H9 (cell line): ENCODE data around the gene TNIK. TPM values are rescaled to one million over a fixed set of nuclear protein-coding genes. Genes with fewer than 3 reads are reported as not detected.

Experiments used
- DNase-seq: peaks from one replicate; pipeline ENCODE4 v3.0.0-alpha.2; 2017
- H2AFZ ChIP-seq: one replicate; pipeline ENCODE4 v1.6.1; 2013; ENCODE audit warnings: mild to moderate bottlenecking, low read length, control low read depth, moderate library complexity
- H2AK5ac ChIP-seq: 2 replicates; pipeline ENCODE4 v1.6.1; 2013; ENCODE audit warnings: low read length, control low read depth, mixed read lengths; ENCODE audit not compliant: insufficient read length
- H2BK120ac ChIP-seq: one replicate; pipeline ENCODE4 v1.6.1; 2013; ENCODE audit warnings: low read depth, mild to moderate bottlenecking, low read length, control low read depth, inconsistent platforms; ENCODE audit not compliant: poor library complexity, severe bottlenecking
- H2BK12ac ChIP-seq: 2 replicates; pipeline ENCODE4 v1.6.1; 2013; ENCODE audit warnings: low read length, control low read depth, mixed read lengths, low read depth; ENCODE audit not compliant: insufficient read length
- H2BK15ac ChIP-seq: 2 replicates; pipeline ENCODE4 v1.6.1; 2013; ENCODE audit warnings: low read depth, low read length, control low read depth
- H2BK20ac ChIP-seq: one replicate; pipeline ENCODE4 v1.6.1; 2013; ENCODE audit warnings: low read depth, mild to moderate bottlenecking, low read length, control low read depth, inconsistent platforms; ENCODE audit not compliant: poor library complexity, severe bottlenecking
- H2BK5ac ChIP-seq: 2 replicates; pipeline ENCODE4 v1.6.1; 2013; ENCODE audit warnings: low read length, control low read depth, mixed read lengths; ENCODE audit not compliant: insufficient read length
- H3K14ac ChIP-seq: 2 replicates; pipeline ENCODE4 v1.6.1; 2013; ENCODE audit warnings: low read length, control low read depth; ENCODE audit not compliant: insufficient read depth
- H3K18ac ChIP-seq: 2 replicates; pipeline ENCODE4 v1.6.1; 2013; ENCODE audit warnings: low read depth, mild to moderate bottlenecking, mixed read lengths, low read length, control low read depth; ENCODE audit not compliant: insufficient read length
- H3K23ac ChIP-seq: 2 replicates; pipeline ENCODE4 v1.6.1; 2013; ENCODE audit warnings: low read length, control low read depth, mixed read lengths, low read depth; ENCODE audit not compliant: insufficient read length
- H3K23me2 ChIP-seq: 2 replicates; pipeline ENCODE4 v1.6.1; 2013; ENCODE audit warnings: low read depth, mild to moderate bottlenecking, mixed read lengths, low read length, control low read depth; ENCODE audit not compliant: insufficient read length, poor library complexity, severe bottlenecking
- H3K27ac ChIP-seq: 2 replicates; pipeline ENCODE4 v1.5.1; 2013; ENCODE audit warnings: low read length, control low read depth, mixed read lengths, low read depth; ENCODE audit not compliant: insufficient read length
- H3K27me3 ChIP-seq: 2 replicates; pipeline ENCODE4 v1.6.1; 2013; ENCODE audit warnings: low read length, control low read depth, inconsistent platforms; ENCODE audit not compliant: insufficient read depth
- H3K4ac ChIP-seq: 2 replicates; pipeline ENCODE4 v1.6.1; 2013; ENCODE audit warnings: low read depth, mild to moderate bottlenecking, control low read depth, inconsistent platforms, low read length, moderate library complexity
- H3K4me1 ChIP-seq: 2 replicates; pipeline ENCODE4 v1.6.1; 2013; ENCODE audit warnings: low read length, control low read depth, inconsistent platforms; ENCODE audit not compliant: insufficient read depth
- H3K4me2 ChIP-seq: 2 replicates; pipeline ENCODE4 v1.6.1; 2013; ENCODE audit warnings: low read length, control low read depth, mixed read lengths; ENCODE audit not compliant: insufficient read length, insufficient read depth
- H3K56ac ChIP-seq: 2 replicates; pipeline ENCODE4 v1.6.1; 2013; ENCODE audit warnings: low read depth, mild to moderate bottlenecking, mixed read lengths, low read length, control low read depth; ENCODE audit not compliant: insufficient read length
- H3K79me1 ChIP-seq: 2 replicates; pipeline ENCODE4 v1.6.1; 2013; ENCODE audit warnings: low read depth, mild to moderate bottlenecking, moderate library complexity, low read length, control low read depth, inconsistent platforms; ENCODE audit not compliant: insufficient read depth, poor library complexity, severe bottlenecking
- H3K79me2 ChIP-seq: 2 replicates; pipeline ENCODE4 v1.6.1; 2013; ENCODE audit warnings: low read length, control low read depth, inconsistent platforms; ENCODE audit not compliant: insufficient read depth
- H3K9ac ChIP-seq: 2 replicates; pipeline ENCODE4 v1.6.1; 2013; ENCODE audit warnings: low read length, control low read depth, mixed read lengths; ENCODE audit not compliant: insufficient read length; ENCODE audit errors: extremely low read depth
- H3K9me3 ChIP-seq: one replicate; pipeline ENCODE4 v1.6.1; 2013; ENCODE audit warnings: low read depth, low read length, inconsistent platforms; ENCODE audit not compliant: control insufficient read depth
- H3T11ph ChIP-seq: one replicate; pipeline ENCODE4 v1.6.1; 2013; ENCODE audit warnings: mild to moderate bottlenecking, low read length, control low read depth, inconsistent platforms
- H4K20me1 ChIP-seq: one replicate; pipeline ENCODE4 v1.6.1; 2013; ENCODE audit not compliant: control insufficient read depth, insufficient read length, insufficient read depth
- H4K5ac ChIP-seq: 2 replicates; pipeline ENCODE4 v1.6.1; 2013; ENCODE audit warnings: low read depth, mild to moderate bottlenecking, mixed read lengths, low read length, control low read depth; ENCODE audit not compliant: insufficient read length
- H4K8ac ChIP-seq: replicated peaks from 2 replicates; pipeline ENCODE4 v1.6.1; 2013; ENCODE audit warnings: low read length, control low read depth, mixed read lengths, low read depth; ENCODE audit not compliant: insufficient read length
- H4K91ac ChIP-seq: 2 replicates; pipeline ENCODE4 v1.6.1; 2013; ENCODE audit warnings: low read depth, mild to moderate bottlenecking, moderate library complexity, mixed read lengths, low read length, control low read depth; ENCODE audit not compliant: insufficient read length
- H3K27ac Mint-ChIP-seq, 3 experiments: 2 replicates in 2 of 3; 3 replicates in 1 of 3; pipeline ENCODE4 v1.8.0; 2020 to 2021; ENCODE audit warnings: mixed read lengths in 3 of 3, mild to moderate bottlenecking in 1 of 3, moderate library complexity in 1 of 3
- H3K27me3 Mint-ChIP-seq: 2 replicates; pipeline ENCODE4 v1.8.0; 2021; ENCODE audit warnings: low read depth, mild to moderate bottlenecking, moderate library complexity, mixed read lengths
- H3K36me3 Mint-ChIP-seq, 3 experiments: 2 replicates in 2 of 3; 3 replicates in 1 of 3; pipeline ENCODE4 v1.8.0; 2020 to 2021; ENCODE audit warnings: low read depth in 3 of 3, mixed read lengths in 3 of 3; ENCODE audit not compliant: insufficient read depth in 1 of 3
- H3K4me1 Mint-ChIP-seq, 2 experiments: 2 replicates each; pipeline ENCODE4 v1.8.0; 2020; ENCODE audit warnings: mixed read lengths in 2 of 2
- H3K4me3 Mint-ChIP-seq, 2 experiments: 2 replicates in 1 of 2; 3 replicates in 1 of 2; pipeline ENCODE4 v1.8.0; 2020 to 2021; ENCODE audit warnings: mild to moderate bottlenecking in 2 of 2, mixed read lengths in 2 of 2, moderate library complexity in 1 of 2
- H3K9me3 Mint-ChIP-seq, 2 experiments: 2 replicates in 1 of 2; 3 replicates in 1 of 2; pipeline ENCODE4 v1.8.0; 2020; ENCODE audit warnings: mild to moderate bottlenecking in 2 of 2, mixed read lengths in 2 of 2, moderate library complexity in 1 of 2
- WGBS: extraction: QIAGEN DNeasy Blood & Tissue Kit; methylation state at CpG from one replicate; pipeline ENCODE4 v1.1.7; 2013; ENCODE audit warnings: missing lambda C conversion rate, low lambda C conversion rate, mixed read lengths; ENCODE audit not compliant: insufficient read length; ENCODE audit errors: extremely low coverage; 5-methylcytosine and 5-hydroxymethylcytosine counted together
- total RNA-seq: library from RNA; stranded (reverse); gene quantifications from 2 replicates; pipeline ENCODE4 v1.2.1, GENCODE V29; 2021
- TF ChIP-seq, protein P1 (sequence below): fragments of 200-600 bp; sonication (generic); conservative IDR thresholded peaks from 3 replicates; pipeline ENCODE4 v1.8.0; 2021; ENCODE audit warnings: antibody characterized with exemption, mild to moderate bottlenecking

Gene TNIK
- total RNA-seq, 1 experiment from 2014 or later, result 15.9 TPM

DNA sequence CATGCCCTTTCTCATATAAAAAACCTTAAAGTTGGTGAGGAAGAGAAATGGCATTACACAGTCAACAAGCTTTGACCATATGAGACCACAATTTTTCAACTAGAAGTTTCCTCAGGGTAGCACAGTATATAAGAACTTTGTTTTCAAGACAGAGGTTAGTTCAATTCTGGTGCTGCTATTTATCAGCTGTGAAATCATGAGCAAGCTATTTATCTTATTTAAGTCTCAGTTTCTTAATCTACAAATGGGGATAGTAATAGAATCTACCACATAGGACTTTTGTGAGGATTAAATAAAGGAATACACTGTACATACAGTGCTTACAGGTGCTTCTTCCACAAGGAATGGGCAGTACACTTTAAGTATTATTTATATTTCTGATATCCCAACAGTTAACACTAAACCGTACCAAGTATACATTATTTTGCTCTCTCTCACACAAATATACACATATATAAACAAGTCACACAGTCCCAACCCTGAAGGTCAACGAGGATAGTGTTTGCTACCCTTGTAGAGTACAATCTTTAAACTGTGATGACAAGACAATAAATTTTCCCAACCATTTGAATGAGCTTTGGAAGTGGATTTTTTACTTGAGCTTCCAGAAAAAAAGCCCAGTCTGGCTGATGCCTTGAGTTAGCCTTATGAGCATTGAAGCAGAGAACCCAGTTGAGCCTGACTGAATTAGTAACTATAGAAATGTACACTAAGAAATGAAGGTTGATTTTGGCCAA lies 178.8 kb downstream of the TNIK start:
- Histone ChIP-seq H4K8ac (no peak overlapping the region), H3K56ac (no peak overlapping the region), H2AFZ (no peak overlapping the region), H3K23me2 (no peaks in the 10 kb centered on the region), H2BK120ac (no peak overlapping the region), H2BK5ac (no peak overlapping the region), H3K14ac (no peak overlapping the region), H3K79me1 (no peaks in the 10 kb centered on the region), H2BK15ac (no peak overlapping the region), H3T11ph (no peak overlapping the region), H3K79me2 (peaks cover 4% of the 10 kb centered on the region; the same call in 1 of the 2 replicates), H4K91ac (no peak overlapping the region), H3K4me1 (peaks cover 3% of the 10 kb centered on the region), H3K4me2 (no peak overlapping the region), H3K27ac (no peak overlapping the region), H2AK5ac (no peak overlapping the region), H2BK12ac (no peak overlapping the region), H4K20me1 (no peaks in the 10 kb centered on the region), H2BK20ac (no peak overlapping the region), H3K4ac (no peak overlapping the region), H3K9me3 (no peaks in the 10 kb centered on the region), H4K5ac (no peak overlapping the region), H3K18ac (no peak overlapping the region), H3K27me3 (no peaks in the 10 kb centered on the region), H3K23ac (no peak overlapping the region), H3K9ac (no peak overlapping the region)
- H3K9me3 Mint-ChIP-seq, result no peaks in the 10 kb centered on the region
- H3K27me3 Mint-ChIP-seq, result no peaks in the 10 kb centered on the region
- H3K4me3 Mint-ChIP-seq, result no peak overlapping the region
- no CpG with 5 or more reads among the region's 2 CpGs for WGBS
- H3K4me1 Mint-ChIP-seq, result peaks cover 14 to 32% of the 10 kb centered on the region in 2 experiments
- TF ChIP-seq, protein P1, sequence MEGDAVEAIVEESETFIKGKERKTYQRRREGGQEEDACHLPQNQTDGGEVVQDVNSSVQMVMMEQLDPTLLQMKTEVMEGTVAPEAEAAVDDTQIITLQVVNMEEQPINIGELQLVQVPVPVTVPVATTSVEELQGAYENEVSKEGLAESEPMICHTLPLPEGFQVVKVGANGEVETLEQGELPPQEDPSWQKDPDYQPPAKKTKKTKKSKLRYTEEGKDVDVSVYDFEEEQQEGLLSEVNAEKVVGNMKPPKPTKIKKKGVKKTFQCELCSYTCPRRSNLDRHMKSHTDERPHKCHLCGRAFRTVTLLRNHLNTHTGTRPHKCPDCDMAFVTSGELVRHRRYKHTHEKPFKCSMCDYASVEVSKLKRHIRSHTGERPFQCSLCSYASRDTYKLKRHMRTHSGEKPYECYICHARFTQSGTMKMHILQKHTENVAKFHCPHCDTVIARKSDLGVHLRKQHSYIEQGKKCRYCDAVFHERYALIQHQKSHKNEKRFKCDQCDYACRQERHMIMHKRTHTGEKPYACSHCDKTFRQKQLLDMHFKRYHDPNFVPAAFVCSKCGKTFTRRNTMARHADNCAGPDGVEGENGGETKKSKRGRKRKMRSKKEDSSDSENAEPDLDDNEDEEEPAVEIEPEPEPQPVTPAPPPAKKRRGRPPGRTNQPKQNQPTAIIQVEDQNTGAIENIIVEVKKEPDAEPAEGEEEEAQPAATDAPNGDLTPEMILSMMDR, result no peak
- no peaks in the 10 kb centered on the region for H3K36me3 Mint-ChIP-seq
- no peak for DNase-seq
- no peak overlapping the region for H3K27ac Mint-ChIP-seq
